NCI-H82 (cell line): ENCODE results near the gene TMEM100.
"Not testable (repeated sequence)": the region's sequence is repeated elsewhere in the genome, so short reads cannot be mapped to it uniquely, and the experiment has no call there.

ENCODE experiments used
- DNase-seq: peaks from one replicate; lab custom pipeline; 2025; lab: John Stamatoyannopoulos, UW

The TMEM100 gene

GRCh38 chr17:55687037-55687436 is 35.6 kb downstream of the TMEM100 start:
- no peak for DNase-seq

GRCh38 chr17:55683550-55684315 is 38.9 kb downstream of the TMEM100 start:
- DNase-seq: no peak

GRCh38 chr17:55681342-55681700 is 41.3 kb downstream of the TMEM100 start:
- no peak for DNase-seq

- DNase-seq: no peak
These were observed 41.9 kb downstream of the TMEM100 start for GRCh38 chr17:55680686-55681341.

GRCh38 chr17:55677446-55677845 is 45.2 kb downstream of the TMEM100 start:
- DNase-seq: no peak

GRCh38 chr17:55676274-55676673 is 46.4 kb downstream of the TMEM100 start:
- no peak for DNase-seq

- no peak for DNase-seq
These were observed 48.7 kb downstream of the TMEM100 start for GRCh38 chr17:55673743-55674506.

GRCh38 chr17:55672585-55673501 is 49.8 kb downstream of the TMEM100 start:
- DNase-seq: no peak

GRCh38 chr17:55672010-55672409 is 50.7 kb downstream of the TMEM100 start:
- not testable (repeated sequence) for DNase-seq
